HG03521 (cell line): Measurements from ENCODE around the gene SH3RF2.
"Not testable (repeated sequence)": the region's sequence is repeated elsewhere in the genome, so short reads cannot be mapped to it uniquely, and the experiment has no call there.

Source experiments
- ATAC-seq: cut with Tn5 transposase; IDR thresholded peaks from one replicate; pipeline ENCODE4 v1.9.1; 2021; ENCODE audit warnings: mild to moderate bottlenecking, moderate library complexity; ENCODE audit not compliant: unreplicated experiment

The SH3RF2 gene

DNA sequence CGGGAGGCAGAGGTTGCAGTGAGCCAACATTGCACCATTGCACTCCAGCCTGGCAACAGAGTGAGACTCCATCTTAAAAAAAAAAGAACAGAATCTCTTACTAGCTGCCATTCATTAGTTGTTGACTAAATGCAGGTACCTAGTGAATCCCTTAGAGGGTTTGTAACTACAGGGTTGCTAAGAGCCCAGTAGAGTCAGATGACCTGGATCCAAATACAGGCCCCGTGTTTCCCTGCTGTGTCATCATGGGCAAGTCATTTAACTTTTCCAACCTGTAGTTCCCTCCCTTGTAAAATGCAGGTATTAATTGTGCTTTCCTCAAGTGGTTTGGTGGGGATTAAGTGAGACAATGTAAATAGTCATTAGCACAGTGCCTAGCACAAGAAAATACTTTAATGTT is 136.2 kb downstream of the SH3RF2 start:
- no peak for ATAC-seq

- ATAC-seq: no peak
These were observed 137.0 kb downstream of the SH3RF2 start for GRCh38 chr5:146073239-146073900.

DNA sequence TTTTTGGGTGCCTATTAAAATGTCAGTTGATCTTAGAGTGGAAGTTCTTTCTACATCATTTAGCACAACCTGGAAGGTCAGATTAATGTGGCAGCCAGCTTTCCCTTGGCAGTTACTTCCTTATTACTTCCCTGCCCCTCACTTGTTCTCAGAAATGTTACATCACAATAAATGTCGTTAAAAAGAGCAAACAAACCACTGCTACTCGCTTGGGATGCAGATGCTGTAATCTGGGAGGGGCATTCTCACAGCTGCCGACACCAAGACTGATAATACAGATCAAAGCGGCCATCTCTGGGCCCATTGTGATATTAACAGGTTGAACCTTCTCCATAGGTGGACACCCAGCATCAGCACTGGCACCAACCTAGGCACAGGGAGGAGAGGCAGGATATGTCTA is 139.7 kb downstream of the SH3RF2 start:
- ATAC-seq: no peak

GRCh38 chr5:146076455-146076854 is 140.1 kb downstream of the SH3RF2 start:
- no peak for ATAC-seq

- ATAC-seq: no peak
These were observed 142.2 kb downstream of the SH3RF2 start for GRCh38 chr5:146078566-146078965.

DNA sequence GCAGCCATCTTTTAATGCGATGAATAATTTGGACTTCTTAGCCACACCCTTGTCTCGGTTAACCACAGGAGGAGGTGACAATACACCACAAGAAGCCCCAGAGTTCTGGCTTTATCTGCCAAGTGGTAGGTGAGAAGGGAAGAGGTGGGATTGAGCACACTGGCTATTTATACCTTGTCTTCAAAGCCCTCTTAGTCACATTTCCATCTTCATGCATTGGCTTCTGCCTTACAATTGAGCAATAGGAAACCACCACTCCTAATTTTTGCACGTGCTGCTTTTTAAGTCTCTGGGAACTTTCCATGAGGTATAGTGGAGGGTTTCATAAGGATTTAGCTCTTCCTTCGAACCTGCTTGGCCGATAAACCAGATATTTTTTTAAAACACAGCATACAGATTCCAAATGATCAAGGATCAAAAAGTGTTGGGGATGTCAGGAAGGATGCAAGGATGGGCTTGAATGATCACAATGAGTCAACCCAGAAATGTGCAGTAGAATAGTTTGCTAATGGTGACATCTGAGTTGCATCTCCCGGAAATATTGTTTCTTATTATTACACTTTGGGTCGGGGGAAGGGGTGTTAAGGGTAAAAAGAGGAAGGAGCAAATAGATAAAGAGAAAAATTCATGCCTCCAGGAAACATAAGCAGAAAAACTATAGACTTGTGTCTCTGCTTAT is 143.5 kb downstream of the SH3RF2 start:
- no peak for ATAC-seq

GRCh38 chr5:146081556-146081955 is 145.2 kb downstream of the SH3RF2 start:
- no peak for ATAC-seq

- peak; percentile 86 for ATAC-seq
These were observed 146.4 kb downstream of the SH3RF2 start for GRCh38 chr5:146082798-146083197.

- no peak for ATAC-seq
These were observed 148.0 kb downstream of the SH3RF2 start for GRCh38 chr5:146084376-146084775.

DNA sequence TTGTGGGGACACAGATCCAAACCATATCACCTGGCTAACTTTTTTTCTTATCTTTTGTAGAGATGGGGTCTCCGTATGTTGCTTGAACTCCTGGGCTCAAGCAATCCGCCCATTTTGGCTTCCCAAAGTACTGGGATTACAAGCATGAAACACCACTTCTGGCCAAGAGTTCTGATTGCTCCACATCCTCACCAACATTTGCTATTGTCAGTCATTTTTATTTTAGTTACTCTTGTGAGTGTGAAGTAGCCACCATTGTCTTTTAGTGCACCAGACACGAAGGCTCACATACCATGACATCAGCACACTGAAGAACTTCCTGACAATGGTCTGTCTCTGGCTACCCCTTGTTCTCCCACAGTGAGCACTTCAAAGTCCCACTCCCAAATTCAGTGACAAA is 151.7 kb downstream of the SH3RF2 start:
- ATAC-seq: no peak

- ATAC-seq: no peak
These were observed 152.9 kb downstream of the SH3RF2 start for GRCh38 chr5:146089287-146089686.

DNA sequence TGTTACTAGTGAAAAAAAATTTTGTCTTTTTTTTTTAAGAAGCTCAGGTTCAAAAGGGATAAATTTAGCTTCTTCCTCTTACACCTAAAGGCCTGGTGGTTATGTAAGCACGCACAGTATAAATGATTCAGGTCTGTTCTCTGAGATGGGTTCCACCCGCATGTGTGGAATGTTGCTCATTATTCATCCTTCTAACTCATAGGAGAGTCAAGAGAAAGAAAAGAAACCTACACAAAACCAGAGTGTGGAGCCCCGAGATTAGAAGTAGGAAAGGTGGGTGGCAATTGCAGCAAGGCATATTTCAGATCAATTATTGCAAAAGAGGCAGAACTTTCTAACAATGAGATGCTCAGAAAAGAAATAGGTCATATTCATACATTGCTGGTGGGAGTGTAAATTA is 155.5 kb downstream of the SH3RF2 start:
- ATAC-seq: no peak

- ATAC-seq: no peak
These were observed 161.7 kb downstream of the SH3RF2 start for GRCh38 chr5:146098047-146098446.

DNA sequence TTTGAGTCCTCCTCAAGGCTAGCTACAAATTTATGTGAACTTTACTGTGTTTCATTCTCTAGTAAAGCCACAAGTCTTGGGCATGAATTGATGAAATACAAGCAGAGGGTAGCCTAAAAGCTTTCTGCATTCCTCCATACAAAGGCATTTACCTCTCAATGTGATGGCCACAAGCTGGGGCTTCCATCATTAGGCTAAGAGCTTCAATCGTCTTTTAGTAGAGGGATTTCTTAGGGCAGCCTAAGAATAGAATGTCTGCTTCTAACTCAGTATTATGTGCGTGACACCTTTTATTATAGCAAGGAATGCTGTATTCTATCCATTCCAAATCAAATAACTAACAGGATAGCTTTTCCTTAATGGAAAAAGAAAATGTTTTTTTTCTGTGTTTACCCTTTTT is 165.3 kb downstream of the SH3RF2 start:
- no peak for ATAC-seq

GRCh38 chr5:146103594-146103993 is 167.2 kb downstream of the SH3RF2 start:
- no peak for ATAC-seq

- no peak for ATAC-seq
These were observed 169.1 kb downstream of the SH3RF2 start, which contains the start of gene PLAC8L1 for GRCh38 chr5:146105477-146105876. Gene PLAC8L1 (minus strand): TSS chr5:146105577. CDS start chr5:146104311, 1,266 bp downstream.

GRCh38 chr5:146107901-146108300 is 171.5 kb downstream of the SH3RF2 start:
- no peak for ATAC-seq

GRCh38 chr5:146108870-146109269 is 172.5 kb downstream of the SH3RF2 start:
- ATAC-seq: not testable (repeated sequence)

DNA sequence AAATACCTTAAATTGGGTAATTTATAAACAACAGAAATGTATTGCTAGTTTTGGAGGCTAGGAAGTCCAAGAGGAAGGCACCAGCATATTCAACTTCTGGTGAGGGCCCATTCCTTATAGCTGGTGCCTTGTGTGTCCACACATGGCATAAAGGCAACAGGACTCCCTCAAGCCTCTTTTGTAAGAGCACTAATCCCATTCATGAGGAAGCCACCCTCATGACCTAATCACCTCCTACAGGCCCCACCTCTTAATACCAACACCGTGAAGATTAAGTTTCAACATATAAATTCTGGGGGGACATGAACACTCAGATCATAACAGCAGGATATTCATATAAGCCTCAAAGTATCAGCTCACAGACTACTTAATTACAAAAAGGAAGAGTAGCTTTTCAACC is 173.0 kb downstream of the SH3RF2 start:
- no peak for ATAC-seq

- ATAC-seq: no peak
These were observed 175.0 kb downstream of the SH3RF2 start for GRCh38 chr5:146111409-146111808.

- ATAC-seq: no peak
These were observed 176.1 kb downstream of the SH3RF2 start for GRCh38 chr5:146112476-146112875.
